Measurements from ENCODE around the gene CDK19.

The CDK19 gene

GRCh38 chr6:110562316-110562915 lies 252.9 kb downstream of the CDK19 start:
- Histone ChIP-seq H3K9ac (ENCODE audit: low read depth, low read length) (no peak overlapping the region), H3K4me1 (ENCODE audit: control insufficient read depth, insufficient read depth, low read length) (peaks cover 2% of the 10 kb centered on the region), H3K36me3 (ENCODE audit: control insufficient read depth, insufficient read depth, low read length) (no peaks in the 10 kb centered on the region), H3K9me3 (ENCODE audit: control insufficient read depth, insufficient read depth, low read length) (no peaks in the 10 kb centered on the region), H3K27me3 (ENCODE audit: control insufficient read depth, insufficient read depth, low read length) (no peaks in the 10 kb centered on the region), H3K4me3 (ENCODE audit: low read depth, low read length) (no peak overlapping the region)

DNA sequence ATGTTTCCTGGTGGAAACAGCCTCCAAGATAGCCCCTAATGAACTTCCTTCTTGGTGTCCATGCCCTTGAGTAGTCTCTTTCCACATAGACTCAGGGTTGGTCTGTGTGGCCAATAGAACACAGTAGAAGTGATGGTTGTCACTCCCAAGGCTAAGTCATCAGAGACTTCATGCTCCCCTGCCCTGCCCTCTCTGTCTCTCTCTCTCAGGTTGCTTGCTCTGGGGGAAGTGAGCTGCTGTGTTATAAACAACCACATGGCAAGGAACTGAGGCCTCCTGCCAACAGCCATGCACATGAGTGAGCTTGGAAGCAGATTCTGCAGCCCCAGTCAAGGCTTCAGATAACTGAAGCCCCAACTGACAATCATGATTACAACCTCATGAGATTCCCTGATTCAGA lies 253.6 kb downstream of the CDK19 start:
- Histone ChIP-seq H3K27me3 (ENCODE audit: control insufficient read depth, insufficient read depth, low read length) (no peaks in the 10 kb centered on the region), H3K4me1 (ENCODE audit: control insufficient read depth, insufficient read depth, low read length) (peaks cover 2% of the 10 kb centered on the region), H3K36me3 (ENCODE audit: control insufficient read depth, insufficient read depth, low read length) (no peaks in the 10 kb centered on the region), H3K9ac (ENCODE audit: low read depth, low read length) (no peak overlapping the region), H3K4me3 (ENCODE audit: low read depth, low read length) (no peak overlapping the region), H3K9me3 (ENCODE audit: control insufficient read depth, insufficient read depth, low read length) (no peaks in the 10 kb centered on the region)

DNA sequence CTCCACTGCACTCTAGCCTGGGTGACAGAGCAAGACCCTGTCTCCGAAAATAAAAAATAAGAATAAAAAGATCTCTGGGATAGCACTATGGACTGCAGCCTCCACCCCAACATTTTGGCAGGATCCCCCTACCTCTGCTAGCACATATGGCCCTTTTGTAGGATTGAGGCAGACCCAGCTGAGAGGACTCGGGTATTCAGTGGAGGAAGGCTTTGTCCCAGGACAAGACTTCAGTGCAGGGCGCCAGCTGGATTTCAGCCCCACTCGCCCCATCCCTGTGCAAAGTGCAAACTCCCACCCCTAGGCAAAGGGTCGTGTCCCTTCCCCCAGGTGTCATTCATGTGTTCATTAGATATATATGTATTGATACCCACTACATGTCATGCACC lies 254.3 kb downstream of the CDK19 start:
- peaks cover 2% of the 10 kb centered on the region for H3K4me1 ChIP-seq (ENCODE audit: control insufficient read depth, insufficient read depth, low read length)

DNA sequence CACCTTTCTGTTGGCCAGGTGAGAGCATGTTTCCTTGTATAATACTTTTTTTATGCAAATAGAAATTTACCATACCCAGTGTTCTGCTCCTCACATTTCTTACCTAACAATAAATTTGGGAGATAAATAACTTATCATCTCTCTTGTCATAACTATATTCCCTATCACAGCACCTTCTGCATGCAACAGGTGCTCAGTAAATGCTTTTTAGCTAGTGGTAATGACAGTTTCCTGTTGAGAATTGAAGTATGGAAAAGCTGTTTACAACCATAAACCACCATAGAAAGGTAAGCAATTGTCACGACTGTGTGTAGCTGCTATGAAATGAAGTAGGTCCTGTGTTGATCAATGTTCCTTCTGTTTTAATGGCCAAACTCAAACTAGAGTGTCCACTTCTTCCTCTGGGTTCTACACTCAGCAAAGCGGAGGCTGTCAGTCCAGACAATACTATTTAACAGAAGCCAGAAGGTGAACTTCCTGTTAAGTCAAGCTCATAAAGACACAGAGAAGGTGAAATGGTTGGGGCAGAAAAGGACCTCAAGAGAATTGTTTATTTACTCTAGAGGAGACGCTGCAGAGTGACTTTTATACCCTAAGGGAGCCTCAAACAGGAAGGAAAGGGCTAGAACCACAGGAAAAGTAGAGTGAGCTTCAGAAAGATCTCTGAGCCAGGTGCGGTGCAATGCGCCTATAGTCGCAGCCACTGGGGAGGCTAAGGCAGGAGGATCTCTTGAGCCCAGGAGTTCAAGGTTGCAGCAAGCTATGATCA lies 254.8 kb downstream of the CDK19 start:
- no peak overlapping the region for H3K9ac ChIP-seq (ENCODE audit: low read depth, low read length)
- no peaks in the 10 kb centered on the region for H3K9me3 ChIP-seq (ENCODE audit: control insufficient read depth, insufficient read depth, low read length)
- H3K36me3 ChIP-seq (ENCODE audit: control insufficient read depth, insufficient read depth, low read length), result no peaks in the 10 kb centered on the region
- H3K4me1 ChIP-seq (ENCODE audit: control insufficient read depth, insufficient read depth, low read length), result peaks cover 2% of the 10 kb centered on the region
- no peaks in the 10 kb centered on the region for H3K27me3 ChIP-seq (ENCODE audit: control insufficient read depth, insufficient read depth, low read length)
- H3K4me3 ChIP-seq (ENCODE audit: low read depth, low read length), result no peak overlapping the region

More for the DNA sequence above, 254.3 kb downstream of the CDK19 start:
- no peak overlapping the region for H3K9ac ChIP-seq (ENCODE audit: low read depth, low read length)
- H3K4me3 ChIP-seq (ENCODE audit: low read depth, low read length), result no peak overlapping the region
- H3K27me3 ChIP-seq (ENCODE audit: control insufficient read depth, insufficient read depth, low read length), result no peaks in the 10 kb centered on the region
- no peaks in the 10 kb centered on the region for H3K9me3 ChIP-seq (ENCODE audit: control insufficient read depth, insufficient read depth, low read length)
- H3K36me3 ChIP-seq (ENCODE audit: control insufficient read depth, insufficient read depth, low read length), result no peaks in the 10 kb centered on the region
